ENCODE measurements around the gene LMNTD2. TPM values are rescaled to one million over a fixed set of nuclear protein-coding genes. Genes with fewer than 3 reads are reported as not detected.
"Not testable (repeated sequence)": the region's sequence is repeated elsewhere in the genome, so short reads cannot be mapped to it uniquely, and the experiment has no call there.

The LMNTD2 gene
- total RNA-seq, 1 experiment from 2014 or later: 6.1 TPM

DNA sequence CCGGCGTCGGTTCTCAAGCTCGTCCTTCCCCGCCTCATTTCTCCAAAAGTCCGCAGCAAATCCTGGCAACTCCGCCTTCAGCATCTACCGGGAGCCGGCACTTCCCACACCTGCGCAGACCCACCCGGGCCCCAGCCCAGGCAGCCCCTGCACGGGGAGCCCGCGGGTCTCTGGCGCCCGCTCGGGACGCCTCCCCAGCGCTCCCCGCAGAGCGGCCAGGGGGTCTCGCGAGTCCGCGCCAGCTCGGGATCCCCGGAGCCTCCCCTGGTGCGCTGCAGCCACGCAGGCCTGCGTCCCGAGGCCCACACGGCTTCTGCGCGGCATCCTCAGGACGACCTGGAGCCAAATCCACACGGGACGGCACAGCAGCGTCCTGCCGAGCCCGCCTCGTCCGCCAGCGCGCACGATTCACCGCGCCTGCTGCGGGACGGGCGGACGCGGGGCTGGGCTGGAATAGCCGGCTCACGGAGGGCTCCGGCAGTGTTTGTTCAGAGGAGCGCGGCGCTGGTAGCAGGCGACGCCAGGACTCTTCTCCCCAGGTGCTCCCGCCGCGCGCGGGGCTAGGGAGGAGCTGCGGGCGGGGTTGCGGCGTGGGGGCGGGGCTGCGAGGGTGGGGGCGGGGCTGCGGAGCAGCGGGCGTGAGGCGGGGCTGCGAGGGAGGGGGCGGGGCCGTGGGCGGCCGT, 14.9 kb upstream of the LMNTD2 start:
- ChIA-PET CTCF (interaction anchor here (0.6 to 0.7 kb wide), 2 partner anchors 24 to 113 kb away, joined by 3 read pairs; no protein-coding TSS in a partner anchor), POLR2A (interaction anchor here (0.6 to 2.1 kb wide), 29 partner anchors 8 to 772 kb away, joined by 3 to 22 read pairs (median 5); partner anchors contain the start of genes BET1L, DEAF1, HRAS and IRF7)
- Mint-ChIP-seq H3K4me3 (ENCODE audit: unreplicated experiment) (peak overlapping the region; percentile 79), H3K27me3 (ENCODE audit: insufficient read depth, unreplicated experiment) (no peaks in the 10 kb centered on the region), H3K27ac (ENCODE audit: low read depth, unreplicated experiment) (peak overlapping the region; percentile 93), H3K9me3 (ENCODE audit: unreplicated experiment) (no peaks in the 10 kb centered on the region), H3K4me1 (ENCODE audit: insufficient read depth, unreplicated experiment) (peaks cover 29% of the 10 kb centered on the region), H3K36me3 (ENCODE audit: insufficient read depth, unreplicated experiment) (no peaks in the 10 kb centered on the region)
- intact Hi-C loops (cut with micrococcal nuclease): no loop called here
- TF ChIP-seq, protein P1, sequence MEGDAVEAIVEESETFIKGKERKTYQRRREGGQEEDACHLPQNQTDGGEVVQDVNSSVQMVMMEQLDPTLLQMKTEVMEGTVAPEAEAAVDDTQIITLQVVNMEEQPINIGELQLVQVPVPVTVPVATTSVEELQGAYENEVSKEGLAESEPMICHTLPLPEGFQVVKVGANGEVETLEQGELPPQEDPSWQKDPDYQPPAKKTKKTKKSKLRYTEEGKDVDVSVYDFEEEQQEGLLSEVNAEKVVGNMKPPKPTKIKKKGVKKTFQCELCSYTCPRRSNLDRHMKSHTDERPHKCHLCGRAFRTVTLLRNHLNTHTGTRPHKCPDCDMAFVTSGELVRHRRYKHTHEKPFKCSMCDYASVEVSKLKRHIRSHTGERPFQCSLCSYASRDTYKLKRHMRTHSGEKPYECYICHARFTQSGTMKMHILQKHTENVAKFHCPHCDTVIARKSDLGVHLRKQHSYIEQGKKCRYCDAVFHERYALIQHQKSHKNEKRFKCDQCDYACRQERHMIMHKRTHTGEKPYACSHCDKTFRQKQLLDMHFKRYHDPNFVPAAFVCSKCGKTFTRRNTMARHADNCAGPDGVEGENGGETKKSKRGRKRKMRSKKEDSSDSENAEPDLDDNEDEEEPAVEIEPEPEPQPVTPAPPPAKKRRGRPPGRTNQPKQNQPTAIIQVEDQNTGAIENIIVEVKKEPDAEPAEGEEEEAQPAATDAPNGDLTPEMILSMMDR (IDR thresholded peaks at IDR 0.05; ENCODE audit: unreplicated experiment): no peak
- no TSS peak for BruUV-seq (replicated peaks)
- peak; percentile 70 for DNase-seq (ENCODE audit: unreplicated experiment)

DNA sequence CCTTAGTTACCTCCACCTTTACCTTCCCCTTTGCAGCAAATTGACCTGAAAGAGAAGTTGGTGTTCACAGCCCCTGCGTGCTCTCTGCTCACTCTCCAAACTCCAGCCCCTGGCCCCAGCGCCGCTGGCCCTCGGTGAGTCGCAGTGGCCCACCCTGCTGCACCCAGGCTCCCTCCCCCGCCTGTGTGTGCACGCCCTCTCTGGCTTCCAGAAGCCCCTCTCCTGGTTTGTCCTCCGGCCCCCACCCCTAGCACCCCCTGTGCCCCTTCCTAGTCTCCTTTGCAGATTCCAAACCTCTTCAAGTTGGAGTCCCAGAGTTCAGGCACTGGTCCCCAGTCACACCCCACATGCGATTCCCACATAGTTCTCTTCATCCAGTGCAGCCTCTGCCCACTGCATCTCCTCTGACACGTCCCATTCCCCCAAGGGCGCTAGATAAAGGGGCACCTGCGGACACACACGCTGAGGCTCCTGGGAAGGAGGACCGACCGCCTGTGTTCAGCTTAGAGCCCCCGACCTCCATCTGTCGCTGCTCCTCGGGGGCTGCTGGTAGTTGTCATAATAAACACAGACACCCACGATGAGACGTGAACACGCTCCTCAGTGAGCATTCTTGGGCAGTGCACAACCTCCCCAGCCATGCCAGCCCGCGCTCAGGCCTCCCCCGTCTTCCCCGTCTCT, 14.2 kb upstream of the LMNTD2 start:
- Mint-ChIP-seq H3K36me3 (ENCODE audit: insufficient read depth, unreplicated experiment) (no peaks in the 10 kb centered on the region), H3K9me3 (ENCODE audit: unreplicated experiment) (no peaks in the 10 kb centered on the region), H3K4me1 (ENCODE audit: insufficient read depth, unreplicated experiment) (peaks cover 28% of the 10 kb centered on the region), H3K27ac (ENCODE audit: low read depth, unreplicated experiment) (no peak overlapping the region), H3K27me3 (ENCODE audit: insufficient read depth, unreplicated experiment) (no peaks in the 10 kb centered on the region), H3K4me3 (ENCODE audit: unreplicated experiment) (peak overlapping the region; percentile 79)
- CTCF ChIA-PET: interaction anchor here (0.6 to 0.7 kb wide), 2 partner anchors 25 to 112 kb away, joined by 3 read pairs; no protein-coding TSS in a partner anchor
- BruUV-seq (replicated peaks): no TSS peak
- POLR2A ChIA-PET: interaction anchor here (0.6 to 2.0 kb wide), 10 partner anchors 9 to 245 kb away, joined by 3 to 22 read pairs (median 8); partner anchors contain the start of genes DEAF1, HRAS, LMNTD2 and PNPLA2
- TF ChIP-seq, protein P1 (IDR thresholded peaks at IDR 0.05; ENCODE audit: unreplicated experiment): no peak
- intact Hi-C loops (cut with micrococcal nuclease): no loop called here
- DNase-seq (ENCODE audit: unreplicated experiment): no peak

- H3K27ac Mint-ChIP-seq (ENCODE audit: low read depth, unreplicated experiment); intact Hi-C loops (cut with micrococcal nuclease); H3K36me3 Mint-ChIP-seq (ENCODE audit: insufficient read depth, unreplicated experiment); BruUV-seq (replicated peaks); H3K4me3 Mint-ChIP-seq (ENCODE audit: unreplicated experiment); CTCF ChIA-PET; DNase-seq (ENCODE audit: unreplicated experiment); H3K9me3 Mint-ChIP-seq (ENCODE audit: unreplicated experiment); H3K27me3 Mint-ChIP-seq (ENCODE audit: insufficient read depth, unreplicated experiment): not testable (repeated sequence)
- POLR2A ChIA-PET: interaction anchor here (0.6 kb wide), 1 partner anchor 27 kb away, joined by 4 read pairs; no protein-coding TSS in a partner anchor
- peaks cover 21% of the 10 kb centered on the region for H3K4me1 Mint-ChIP-seq (ENCODE audit: insufficient read depth, unreplicated experiment)
These were observed 13.6 kb upstream of the LMNTD2 start for GRCh38 chr11:574031-574570.

GRCh38 chr11:573146-573759, 12.7 kb upstream of the LMNTD2 start:
- no peak overlapping the region for H3K4me3 Mint-ChIP-seq (ENCODE audit: unreplicated experiment)
- H3K4me1 Mint-ChIP-seq (ENCODE audit: insufficient read depth, unreplicated experiment): peaks cover 13% of the 10 kb centered on the region
- BruUV-seq (replicated peaks): no TSS peak
- H3K27ac Mint-ChIP-seq (ENCODE audit: low read depth, unreplicated experiment): no peak overlapping the region
- ChIA-PET POLR2A (interaction anchor here (0.7 kb wide), 1 partner anchor 12 kb away, joined by 3 read pairs; no protein-coding TSS in a partner anchor), CTCF (no interaction called here)
- no peaks in the 10 kb centered on the region for H3K27me3 Mint-ChIP-seq (ENCODE audit: insufficient read depth, unreplicated experiment)
- no peaks in the 10 kb centered on the region for H3K36me3 Mint-ChIP-seq (ENCODE audit: insufficient read depth, unreplicated experiment)
- DNase-seq (ENCODE audit: unreplicated experiment): no peak
- intact Hi-C loops (cut with micrococcal nuclease): no loop called here
- no peaks in the 10 kb centered on the region for H3K9me3 Mint-ChIP-seq (ENCODE audit: unreplicated experiment)
- TF ChIP-seq, protein P1 (IDR thresholded peaks at IDR 0.05; ENCODE audit: unreplicated experiment): no peak
